NB4 (cell line): ENCODE measurements around the gene PCYT1A.

Source experiments
- CTCF ChIP-seq: IDR thresholded peaks from one replicate; pipeline ENCODE4 v1.5.1; 2012; ENCODE audit warnings: low read depth, low read length
- MAX ChIP-seq: IDR thresholded peaks from 2 replicates; pipeline ENCODE4 v1.6.1; 2011; ENCODE audit warnings: low read depth, low read length
- MYC ChIP-seq: IDR thresholded peaks from 2 replicates; pipeline ENCODE4 v1.6.1; 2011; ENCODE audit warnings: low read depth, low read length
- POLR2A ChIP-seq: IDR thresholded peaks from 2 replicates; pipeline ENCODE4 v1.6.1; 2011; ENCODE audit warnings: mild to moderate bottlenecking; ENCODE audit not compliant: insufficient read length; ENCODE audit errors: extremely low read depth

- no peak for TF ChIP-seq CTCF
- no peak for TF ChIP-seq POLR2A
- TF ChIP-seq MAX: no peak
- no peak for TF ChIP-seq MYC
Measured at GRCh38 chr3:196323016-196323415, 35.5 kb upstream of the PCYT1A start.
